Measurements from ENCODE around the gene PPP4R4.

Gene PPP4R4, protein sequence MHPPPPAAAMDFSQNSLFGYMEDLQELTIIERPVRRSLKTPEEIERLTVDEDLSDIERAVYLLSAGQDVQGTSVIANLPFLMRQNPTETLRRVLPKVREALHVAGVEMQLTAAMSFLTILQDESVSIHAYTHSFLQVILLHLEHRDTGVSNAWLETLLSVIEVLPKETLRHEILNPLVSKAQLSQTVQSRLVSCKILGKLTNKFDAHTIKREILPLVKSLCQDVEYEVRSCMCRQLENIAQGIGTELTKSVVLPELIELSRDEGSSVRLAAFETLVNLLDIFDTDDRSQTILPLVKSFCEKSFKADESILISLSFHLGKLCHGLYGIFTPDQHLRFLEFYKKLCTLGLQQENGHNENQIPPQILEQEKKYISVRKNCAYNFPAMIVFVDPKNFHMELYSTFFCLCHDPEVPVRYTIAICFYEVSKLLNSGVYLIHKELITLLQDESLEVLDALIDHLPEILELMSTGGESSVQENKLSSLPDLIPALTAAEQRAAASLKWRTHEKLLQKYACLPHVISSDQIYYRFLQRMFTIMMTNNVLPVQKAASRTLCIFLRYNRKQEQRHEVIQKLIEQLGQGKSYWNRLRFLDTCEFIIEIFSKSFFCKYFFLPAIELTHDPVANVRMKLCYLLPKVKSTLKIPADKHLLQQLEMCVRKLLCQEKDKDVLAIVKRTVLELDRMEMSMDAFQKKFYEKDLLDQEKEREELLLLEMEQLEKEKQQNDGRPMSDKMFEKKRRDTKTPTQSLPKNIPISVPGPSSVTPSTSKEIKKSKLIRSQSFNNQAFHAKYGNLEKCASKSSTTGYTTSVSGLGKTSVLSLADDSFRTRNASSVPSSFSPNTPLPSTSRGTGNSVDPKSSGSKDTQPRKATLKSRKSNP

DNA sequence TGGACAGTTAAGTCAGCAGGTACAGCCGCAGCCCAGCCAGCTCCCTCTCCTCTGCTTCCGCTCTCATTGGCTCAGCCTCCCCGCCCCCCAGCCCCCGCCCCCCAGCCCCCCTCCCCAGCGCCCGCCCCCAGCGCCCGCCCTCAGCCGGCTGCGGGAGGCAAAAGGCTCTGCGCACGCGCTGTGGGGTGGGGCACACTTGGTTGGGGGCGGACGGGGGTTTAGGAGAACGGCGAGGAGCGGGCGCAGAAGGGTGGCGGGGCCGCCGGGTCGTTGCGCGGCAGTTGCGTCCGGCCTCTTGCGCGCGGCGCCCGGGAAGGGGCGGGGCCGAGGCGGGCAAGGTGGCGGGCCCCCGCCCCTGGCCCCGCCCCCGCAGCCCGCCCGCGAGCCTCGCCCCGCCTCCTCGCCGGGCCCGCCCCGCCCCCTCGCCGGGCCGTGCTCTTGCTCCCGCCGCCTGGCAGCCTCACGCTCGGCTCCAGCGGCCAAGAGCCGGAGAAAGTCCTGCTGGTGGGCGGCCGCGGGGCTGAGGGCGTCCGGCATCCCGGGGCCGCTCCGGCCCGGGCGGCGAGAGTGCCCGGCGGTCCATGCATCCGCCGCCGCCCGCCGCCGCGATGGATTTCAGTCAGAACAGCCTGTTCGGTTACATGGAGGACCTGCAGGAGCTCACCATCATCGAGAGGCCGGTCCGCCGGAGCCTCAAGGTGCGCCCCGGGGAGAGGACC lies at the start of gene PPP4R4:
Gene PPP4R4, plus strand, starts transcription at position 438 of the 719 bp plus-strand sequence. Its CDS starts 144 bp downstream, at position 582.
- DNase-seq (ENCODE audit: extremely low spot score, insufficient read length, low read depth): peak; percentile 85
- FAIRE-seq: peak; percentile 47

DNA sequence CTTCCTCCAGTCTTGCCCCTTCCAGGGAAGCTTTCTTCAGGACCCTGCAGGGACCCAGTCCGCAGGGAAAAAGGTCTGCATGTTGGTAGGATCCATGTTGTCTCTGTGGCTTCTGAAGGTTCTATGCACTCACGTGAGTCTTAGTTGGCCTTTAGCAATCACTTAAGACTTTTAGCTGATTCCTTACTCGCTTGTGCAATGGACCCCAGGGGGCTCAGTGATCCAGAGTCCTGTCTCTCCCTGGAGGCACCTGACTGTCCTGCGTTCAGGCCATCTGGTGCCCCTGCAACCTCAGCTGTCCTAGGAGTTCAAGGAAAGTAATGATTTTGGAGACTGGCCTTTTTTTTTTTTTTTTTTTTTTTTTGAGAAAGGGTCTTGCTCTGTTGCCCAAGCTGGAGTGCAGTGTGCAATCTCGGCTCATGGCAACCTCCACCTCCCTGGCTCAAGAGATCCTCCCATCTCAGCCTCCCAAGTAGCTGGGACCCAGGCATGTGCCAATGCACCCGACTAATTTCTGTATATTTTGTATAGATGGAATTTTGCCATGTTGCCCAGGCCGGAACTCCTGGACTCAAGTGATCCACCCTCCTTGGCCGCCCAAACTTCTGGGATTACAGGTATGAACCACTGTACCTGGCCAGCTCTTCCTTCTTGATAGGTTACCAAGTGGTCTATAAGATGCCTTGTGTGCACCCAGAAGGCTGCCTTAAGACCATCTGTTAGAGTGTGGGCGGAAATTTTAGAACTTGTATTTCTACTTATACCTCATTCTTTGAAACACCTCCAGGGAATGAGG lies 49.3 kb upstream of the PPP4R4 start:
- no peak for DNase-seq (ENCODE audit: extremely low spot score, insufficient read length, low read depth)
- FAIRE-seq: no peak

DNA sequence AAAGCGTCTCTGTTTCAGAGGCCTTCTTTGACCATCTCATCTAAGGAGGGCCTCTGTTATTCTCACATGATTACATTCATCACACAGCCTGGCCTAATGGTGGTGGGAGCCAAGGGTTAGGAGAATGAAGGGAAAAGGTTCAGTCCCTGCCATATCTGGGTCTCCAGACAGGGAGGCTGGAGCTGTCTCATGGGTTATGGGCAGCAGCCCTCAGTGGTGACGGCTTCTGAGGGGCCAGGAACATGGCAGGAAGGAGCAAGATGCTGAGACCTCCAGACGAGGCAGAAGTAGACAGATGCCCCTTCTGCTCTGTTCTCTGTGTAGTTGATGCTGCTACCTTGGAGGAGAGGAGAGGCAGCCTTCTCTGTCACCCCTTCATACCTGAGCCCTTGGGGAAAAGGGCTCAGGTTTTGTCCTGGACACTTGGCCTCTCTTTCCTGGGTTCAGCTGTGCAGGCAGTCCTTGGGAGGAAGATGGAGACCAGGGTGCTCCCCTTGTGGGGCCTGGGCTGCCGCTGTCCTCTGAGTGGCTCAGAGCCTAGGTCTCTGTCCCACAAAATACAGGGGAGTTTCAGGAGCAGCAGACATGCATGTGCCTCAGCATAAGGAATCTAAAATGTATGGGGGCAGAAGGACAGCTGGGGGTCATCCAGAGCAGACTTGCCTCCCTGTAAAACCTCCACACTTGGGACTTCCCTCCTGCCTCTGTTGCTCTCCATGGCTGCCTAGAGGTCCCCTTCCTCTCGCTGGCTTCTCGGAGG lies 48.3 kb upstream of the PPP4R4 start:
- no peak for DNase-seq (ENCODE audit: extremely low spot score, insufficient read length, low read depth)
- no peak for FAIRE-seq

DNA sequence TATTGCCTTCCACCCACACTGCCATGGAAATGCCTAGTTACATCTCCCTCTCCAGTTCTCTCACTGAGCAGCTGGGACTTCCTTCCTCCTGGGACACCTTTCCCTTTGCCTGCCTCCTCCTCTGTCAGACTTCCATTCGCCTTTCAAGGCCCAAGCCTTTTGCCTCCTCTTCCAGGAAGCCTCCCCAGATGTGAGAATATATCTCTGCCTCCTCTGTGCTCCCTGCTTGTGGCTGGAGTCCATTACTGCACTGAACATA lies 47.8 kb upstream of the PPP4R4 start:
- DNase-seq (ENCODE audit: extremely low spot score, insufficient read length, low read depth) (no peak), FAIRE-seq (no peak)

DNA sequence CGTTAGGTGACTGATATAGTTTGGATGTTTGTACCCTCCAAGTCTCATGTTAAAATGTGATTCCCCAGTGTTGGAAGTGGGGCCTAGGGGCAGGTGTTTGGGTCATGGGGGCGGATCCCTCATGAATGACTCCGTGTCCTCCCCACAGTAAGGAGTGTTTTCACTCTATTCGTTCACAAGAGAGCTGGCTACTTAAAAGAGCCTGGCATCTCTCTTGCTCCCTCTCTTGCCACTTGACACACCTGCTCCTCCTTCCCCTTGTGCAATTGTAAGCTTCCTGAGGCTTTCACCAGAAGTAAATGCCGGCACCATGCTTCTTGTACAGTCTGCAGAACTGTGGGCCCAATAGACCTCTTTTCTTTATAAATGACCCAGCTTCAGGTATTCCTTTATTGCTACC lies 47.3 kb upstream of the PPP4R4 start:
- FAIRE-seq (no peak), DNase-seq (ENCODE audit: extremely low spot score, insufficient read length, low read depth) (no peak)

DNA sequence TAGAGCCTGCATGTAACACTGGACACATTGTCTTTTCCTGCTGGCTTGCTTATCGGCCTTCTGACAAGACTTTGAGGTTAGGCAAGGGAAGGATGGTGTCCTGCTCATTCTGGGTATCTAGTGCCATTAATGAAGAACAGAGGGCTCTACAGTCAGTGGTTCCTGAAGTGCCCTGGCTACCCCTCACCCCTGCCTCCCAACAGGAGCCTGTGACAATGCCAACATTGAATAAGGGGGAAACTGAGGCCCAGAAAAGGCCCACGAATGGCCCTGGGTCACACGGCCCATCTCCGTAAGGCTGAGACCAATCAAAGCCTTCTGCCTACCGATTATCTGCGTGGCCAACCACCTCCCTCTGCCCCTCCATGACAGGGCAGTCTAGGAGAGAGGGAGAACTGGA lies 46.8 kb upstream of the PPP4R4 start:
- DNase-seq (ENCODE audit: extremely low spot score, insufficient read length, low read depth) (no peak), FAIRE-seq (no peak)

DNA sequence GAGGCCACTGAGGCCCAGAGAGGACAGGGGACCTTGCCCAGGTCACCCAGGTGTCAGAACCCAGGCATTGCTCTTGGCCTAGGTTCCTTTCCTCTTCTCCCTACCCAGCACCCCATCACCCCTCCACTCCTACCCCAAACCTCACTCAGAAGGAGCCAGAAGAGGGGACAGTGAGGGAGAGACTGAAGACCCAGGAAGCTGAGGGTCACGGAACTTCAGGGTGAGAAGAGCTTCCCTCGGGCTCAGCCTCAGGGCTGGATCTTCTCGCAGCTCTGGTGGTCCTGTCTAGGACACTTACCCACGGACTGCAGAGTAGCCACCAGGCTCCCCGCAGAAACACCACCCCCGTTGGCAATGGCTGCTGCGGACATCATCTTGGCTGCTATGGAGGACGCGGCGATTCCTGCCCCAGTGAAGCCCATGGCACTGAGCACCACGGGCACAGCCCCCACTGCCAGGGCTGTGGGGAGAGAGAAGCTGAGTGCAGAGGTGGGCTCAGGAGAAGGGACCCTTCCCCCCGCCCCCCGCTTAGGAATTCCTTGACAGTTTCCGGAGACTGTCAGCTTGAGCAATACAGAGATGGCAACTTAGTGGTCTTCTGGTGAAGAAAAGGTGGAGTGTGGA lies 45.8 kb upstream of the PPP4R4 start:
- no peak for FAIRE-seq

DNA sequence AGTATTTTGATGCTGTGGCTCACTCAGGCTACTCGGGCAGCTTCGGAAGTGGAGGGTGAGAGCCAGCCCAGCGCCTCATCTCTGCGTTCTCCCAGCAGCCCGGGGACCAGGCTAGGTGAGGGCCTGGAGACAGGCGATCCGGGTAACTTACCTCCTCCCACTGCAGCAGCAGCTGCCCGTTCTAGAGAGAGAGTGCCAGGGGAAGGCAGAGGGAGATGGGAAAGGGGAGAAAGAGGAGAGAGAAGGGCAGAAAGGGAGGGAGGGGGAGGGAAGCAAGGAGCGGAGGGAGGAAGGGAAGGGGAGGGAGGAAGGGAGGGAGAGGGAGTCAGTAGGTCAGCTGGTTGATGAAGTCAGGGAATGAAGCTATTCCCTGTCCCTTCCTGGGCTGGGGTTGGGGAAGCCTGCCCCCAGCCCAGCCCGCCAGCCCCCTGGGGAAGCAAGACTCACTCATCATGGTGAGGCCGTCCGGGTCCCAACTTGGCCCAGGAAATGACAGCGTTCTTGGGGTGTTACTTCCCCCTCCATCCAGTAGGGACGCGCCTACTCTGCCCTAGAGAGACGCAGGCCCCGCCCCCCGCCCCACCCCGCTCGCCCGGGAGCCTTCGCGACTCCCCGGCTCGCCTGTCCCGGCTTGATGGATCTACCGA lies 44.9 kb upstream of the PPP4R4 start, which contains the start of gene IFI27L2:
Gene IFI27L2, minus strand, starts transcription at position 494 of the 647 bp plus-strand sequence. Its CDS starts 40 bp downstream, at position 454.
- DNase-seq (ENCODE audit: extremely low spot score, insufficient read length, low read depth) (peak; percentile 86), FAIRE-seq (peak; percentile 85)

More for the DNA sequence above, 45.8 kb upstream of the PPP4R4 start:
- DNase-seq (ENCODE audit: extremely low spot score, insufficient read length, low read depth): no peak

DNA sequence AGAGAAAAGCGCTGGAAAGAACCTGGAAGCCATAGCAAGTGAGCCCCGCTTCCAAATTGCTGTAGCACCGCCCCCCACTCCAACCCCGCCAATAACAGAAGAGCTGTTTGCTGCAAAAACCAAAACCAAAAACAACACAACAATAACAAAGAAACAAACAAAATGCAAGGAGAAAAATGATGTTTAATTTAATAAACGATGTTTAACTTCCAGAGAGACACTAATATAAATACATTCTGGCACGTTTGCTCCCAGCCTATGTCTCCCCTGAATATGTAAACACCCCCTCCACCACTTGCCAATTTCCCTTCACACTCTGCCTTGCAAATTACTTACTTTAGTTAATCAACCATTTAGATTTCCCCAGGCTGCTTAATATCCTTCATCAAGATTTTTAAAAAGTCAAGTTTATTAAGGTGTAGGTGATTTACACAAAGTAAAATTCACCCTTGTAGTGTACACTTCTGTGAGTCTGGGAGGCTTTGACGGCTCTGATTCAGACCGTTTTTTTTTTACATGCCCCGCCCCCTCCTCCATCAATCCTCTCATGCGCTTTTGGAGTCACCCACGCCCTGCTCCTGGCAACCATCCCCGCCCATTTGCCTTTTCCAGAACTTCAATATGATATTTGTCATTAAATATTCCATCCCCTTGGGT lies 44.2 kb upstream of the PPP4R4 start:
- FAIRE-seq: peak; percentile 67
- no peak for DNase-seq (ENCODE audit: extremely low spot score, insufficient read length, low read depth)

DNA sequence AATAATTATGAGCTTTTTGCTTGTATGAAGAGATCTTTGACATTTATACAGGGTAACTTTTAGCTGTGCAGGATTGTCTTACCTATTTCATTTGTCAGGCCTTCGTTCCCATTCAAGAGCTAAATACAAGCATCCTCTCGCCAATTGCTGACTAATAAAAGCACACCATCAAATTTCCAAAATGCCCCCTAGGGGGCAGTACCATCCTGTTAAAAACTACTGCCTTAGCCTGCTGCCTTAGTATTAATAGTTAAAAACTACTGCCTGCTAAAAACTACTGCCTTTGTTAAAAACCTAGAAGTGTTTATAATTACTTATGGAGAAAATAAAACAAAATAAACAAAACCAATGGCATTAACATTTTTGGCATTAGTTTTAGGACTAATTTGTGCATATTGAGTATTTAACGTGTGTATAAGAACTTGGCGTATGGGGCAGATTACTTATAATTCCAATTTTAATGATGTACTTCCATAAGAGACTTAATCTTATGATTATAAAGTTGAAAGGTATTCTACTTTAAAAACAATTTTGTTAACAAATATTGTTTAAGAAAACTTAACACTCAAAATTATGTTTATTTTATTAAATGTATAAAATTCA lies 41.7 kb upstream of the PPP4R4 start:
- DNase-seq (ENCODE audit: extremely low spot score, insufficient read length, low read depth): peak; percentile 32
- peak; percentile 78 for FAIRE-seq

DNA sequence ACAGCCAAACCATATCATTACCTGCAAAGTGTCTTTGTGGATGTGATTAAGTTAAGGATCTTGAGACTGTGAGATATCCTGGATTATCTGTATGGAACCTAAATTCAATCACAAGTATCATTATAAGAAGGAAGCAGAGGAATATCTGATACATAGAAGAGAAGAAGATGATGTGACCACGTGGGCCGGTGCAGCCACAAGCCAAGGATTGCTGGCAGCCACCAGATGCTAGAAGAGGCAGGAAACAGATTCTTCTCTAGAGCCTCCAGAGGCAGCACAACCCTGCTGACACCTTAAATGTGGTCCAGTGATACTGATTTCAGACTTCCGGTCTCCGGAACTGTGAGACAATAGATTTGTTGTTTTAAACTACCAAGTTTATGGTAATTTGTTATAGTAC lies 38.6 kb upstream of the PPP4R4 start:
- FAIRE-seq: no peak
- no peak for DNase-seq (ENCODE audit: extremely low spot score, insufficient read length, low read depth)

DNA sequence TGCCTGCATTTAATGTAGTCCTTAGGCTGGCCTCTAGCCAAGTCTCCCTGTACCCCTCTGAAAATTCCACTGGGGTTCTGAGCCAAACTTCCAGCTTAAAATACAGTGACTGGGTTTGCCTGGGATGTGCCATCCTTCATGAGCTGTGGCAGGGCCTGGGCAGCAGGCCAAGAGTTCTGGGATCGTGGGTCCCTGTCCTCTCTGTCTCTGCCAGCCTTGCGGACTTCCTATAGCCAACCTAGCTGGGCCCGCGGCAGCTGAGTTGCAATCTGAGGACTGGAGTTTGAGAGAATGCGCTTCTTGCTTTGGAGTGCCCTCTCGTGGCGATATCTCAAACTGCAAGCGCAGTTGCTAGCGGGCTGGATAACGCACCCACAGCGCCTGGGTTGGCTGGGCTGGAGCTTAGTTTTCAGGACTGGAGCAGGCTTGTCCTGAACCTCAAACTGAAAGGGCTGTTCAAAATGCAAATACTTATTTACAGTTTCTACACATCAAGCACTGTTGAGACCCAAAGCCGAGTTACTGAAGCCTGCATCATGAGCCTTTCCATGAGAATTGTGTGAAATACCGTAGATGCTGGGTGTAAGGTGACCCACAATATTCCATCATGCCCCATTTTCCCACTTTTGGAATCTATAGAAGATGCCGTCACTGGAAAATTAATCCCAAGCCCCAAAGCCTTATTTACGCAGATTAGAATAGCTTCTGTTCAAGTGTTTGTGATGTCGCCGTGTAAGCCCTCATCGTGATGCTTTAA lies 37.4 kb upstream of the PPP4R4 start:
- DNase-seq (ENCODE audit: extremely low spot score, insufficient read length, low read depth) (peak; percentile 67), FAIRE-seq (peak; percentile 97)

DNA sequence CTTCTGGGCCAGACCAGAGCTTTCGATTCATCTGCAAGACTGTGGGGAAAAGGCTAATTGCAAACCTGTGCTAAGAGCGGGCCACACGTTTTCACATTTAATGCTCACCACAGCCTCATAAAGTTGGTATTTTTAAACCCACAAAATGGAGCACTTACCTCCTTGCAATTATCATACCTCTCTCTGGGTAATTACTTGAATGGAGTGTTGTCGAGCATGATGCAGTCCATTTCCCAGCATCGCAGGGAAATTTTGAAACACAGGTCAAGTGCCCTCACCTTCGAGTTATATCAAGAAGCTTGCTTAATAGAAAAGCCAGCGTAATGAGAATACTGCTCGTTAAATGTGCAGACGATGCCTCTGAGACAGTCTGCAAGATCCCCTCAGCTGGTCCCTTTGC lies 35.9 kb upstream of the PPP4R4 start:
- DNase-seq (ENCODE audit: extremely low spot score, insufficient read length, low read depth): no peak
- FAIRE-seq: no peak

DNA sequence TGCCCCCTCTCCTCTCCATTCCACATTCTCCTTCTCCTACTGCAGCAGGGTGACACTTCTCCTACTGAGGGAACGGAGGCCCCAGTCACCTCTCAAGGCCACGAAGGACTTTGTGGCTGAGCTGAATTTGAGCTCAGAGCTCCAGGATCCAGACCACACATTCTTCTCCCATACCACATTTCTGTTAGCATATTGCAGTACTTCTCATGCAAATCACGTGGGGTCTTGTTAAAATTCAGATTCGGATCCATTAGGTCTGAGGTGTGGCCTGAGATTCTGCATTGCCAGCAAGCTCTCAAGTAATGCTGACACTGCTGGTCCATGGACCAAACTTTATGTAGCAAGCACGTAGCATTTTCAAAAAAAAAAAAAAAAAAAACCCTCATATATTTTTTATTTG lies 35.1 kb upstream of the PPP4R4 start:
- FAIRE-seq: no peak
- DNase-seq (ENCODE audit: extremely low spot score, insufficient read length, low read depth): no peak

DNA sequence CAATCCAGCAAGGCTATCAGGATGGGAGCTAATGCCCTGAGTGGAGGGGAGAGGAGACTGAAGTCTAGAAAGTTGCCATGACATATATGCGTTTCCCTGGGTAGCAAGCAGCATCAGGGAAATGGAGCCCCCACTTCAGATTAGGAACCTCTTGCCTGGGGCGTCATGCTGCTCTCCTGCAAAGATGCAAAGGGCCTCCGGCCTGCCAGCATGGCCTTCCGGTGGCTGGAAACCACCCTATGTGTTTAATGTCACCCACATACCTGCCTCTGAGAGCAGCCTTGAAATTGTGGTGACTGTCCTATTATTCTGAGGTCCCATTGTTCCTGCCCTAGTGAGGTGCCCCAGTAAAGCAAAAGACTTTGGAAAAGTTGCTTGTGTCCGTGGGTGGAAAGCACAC lies 34.7 kb upstream of the PPP4R4 start:
- FAIRE-seq: no peak
- no peak for DNase-seq (ENCODE audit: extremely low spot score, insufficient read length, low read depth)

DNA sequence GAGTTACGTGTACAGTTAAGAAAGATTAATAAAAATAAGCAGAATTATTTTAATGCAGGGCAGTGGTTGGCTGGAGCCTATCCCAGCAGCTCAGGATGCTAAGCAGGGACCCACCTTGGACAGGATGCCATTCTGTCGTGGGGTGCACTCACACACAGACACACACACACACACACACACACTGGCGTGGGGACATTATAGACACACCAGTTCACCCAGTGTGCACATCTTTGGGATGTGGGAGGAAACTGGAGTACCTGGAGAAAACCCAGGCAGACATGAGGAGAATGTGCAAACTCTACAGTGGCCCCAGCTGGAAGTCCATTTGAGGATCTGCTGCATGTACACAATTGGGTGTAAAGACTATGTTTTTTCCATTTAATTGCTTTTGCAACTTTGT lies 31.9 kb upstream of the PPP4R4 start:
- DNase-seq (ENCODE audit: extremely low spot score, insufficient read length, low read depth) (no peak), FAIRE-seq (no peak)

DNA sequence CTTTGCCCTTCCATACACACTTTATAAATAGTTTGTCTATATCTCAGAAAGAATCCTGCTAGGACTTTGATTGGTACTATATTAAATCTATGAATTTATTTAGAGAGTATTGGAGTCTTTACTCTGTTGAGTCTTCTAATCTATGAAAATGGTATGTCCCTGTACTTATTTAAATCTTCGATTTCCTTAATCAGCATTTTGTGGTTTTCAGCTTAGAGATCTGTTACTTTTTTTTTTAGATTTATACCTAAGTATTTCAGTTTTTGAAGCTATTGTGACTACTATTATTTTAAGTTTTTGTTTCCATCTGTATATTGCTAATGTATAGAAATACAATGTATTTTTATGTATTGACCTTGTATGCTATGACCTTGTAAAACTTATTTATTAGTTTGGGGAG lies 31.3 kb upstream of the PPP4R4 start:
- no peak for DNase-seq (ENCODE audit: extremely low spot score, insufficient read length, low read depth)
- FAIRE-seq: no peak
